HEK293 (cell line): ENCODE data around the gene KCNIP4.

Experiments used
- CTCF ChIA-PET: fragments of 350-600 bp; formaldehyde crosslinking; extraction: SDS; loops from one replicate; lab custom pipeline; 2021; ENCODE audit warnings: antibody characterized with exemption; lab: Yijun Ruan, JAX
- POLR2A ChIA-PET: fragments of 300-600 bp; formaldehyde crosslinking; extraction: SDS; loops from one replicate; lab custom pipeline; 2020; ENCODE audit warnings: antibody characterized with exemption, inconsistent platforms; lab: Yijun Ruan, JAX
- H3K27ac ChIP-seq: fragments of 200-500 bp; sonication (Bioruptor generic); 2 replicates; pipeline ENCODE4 v1.5.1; 2014; ENCODE audit warnings: low read depth, low read length, control low read depth, inconsistent platforms; ENCODE audit errors: extremely low read depth
- H3K36me3 ChIP-seq, 2 experiments: fragments of 200-500 bp in 1 of 2; sonication (Bioruptor generic) in 1 of 2; 1 replicate in 1 of 2; 2 replicates in 1 of 2; pipeline ENCODE4 v1.5.1; 2014 to 2017; ENCODE audit warnings: inconsistent platforms in 2 of 2, low read length in 2 of 2; ENCODE audit not compliant: control insufficient read depth in 2 of 2, insufficient read depth in 1 of 2
- H3K4me1 ChIP-seq: fragments of 200-500 bp; sonication (Bioruptor generic); 2 replicates; pipeline ENCODE4 v1.5.1; 2014; ENCODE audit warnings: mild to moderate bottlenecking, low read length, inconsistent platforms; ENCODE audit not compliant: control insufficient read depth, insufficient read depth
- H3K4me3 ChIP-seq: 2 replicates; pipeline ENCODE4 v1.5.1; 2011; ENCODE audit warnings: low read depth, mild to moderate bottlenecking, control low read depth, low read length, moderate library complexity
- H3K9me3 ChIP-seq: fragments of 200-500 bp; sonication (Bioruptor generic); 2 replicates; pipeline ENCODE4 v1.5.1; 2014; ENCODE audit warnings: low read depth, low read length, inconsistent platforms; ENCODE audit not compliant: control insufficient read depth, insufficient read depth
- GLI2 ChIP-seq: fragments of 450-650 bp; formaldehyde crosslinking; IDR thresholded peaks from 2 replicates; pipeline ENCODE4; 2017; ENCODE audit warnings: missing biosample characterization, missing genetic modification characterization, low read depth, borderline replicate concordance
- HOXC10 ChIP-seq: sonication (generic); formaldehyde crosslinking; IDR thresholded peaks from 2 replicates; pipeline ENCODE4 v1.8.1; 2023; ENCODE audit warnings: mild to moderate bottlenecking, missing genetic modification reagents
- KLF10 ChIP-seq: fragments of 450-650 bp; IDR thresholded peaks from 2 replicates; pipeline ENCODE4 v1.5.1; 2018; ENCODE audit warnings: missing biosample characterization, mild to moderate bottlenecking, missing genetic modification characterization
- OSR2 ChIP-seq: fragments of 450-650 bp; formaldehyde crosslinking; IDR thresholded peaks from 2 replicates; pipeline ENCODE4 v1.5.1; 2016; ENCODE audit warnings: missing biosample characterization, missing genetic modification characterization
- SP2 ChIP-seq: fragments of 450-650 bp; formaldehyde crosslinking; IDR thresholded peaks from 2 replicates; pipeline ENCODE4 v1.5.1; 2016; ENCODE audit warnings: missing biosample characterization, missing genetic modification characterization
- YY2 ChIP-seq: fragments of 450-650 bp; formaldehyde crosslinking; IDR thresholded peaks from 2 replicates; pipeline ENCODE4 v1.5.1; 2016; ENCODE audit warnings: missing biosample characterization, missing genetic modification characterization
- ZEB2 ChIP-seq: fragments of 450-650 bp; formaldehyde crosslinking; IDR thresholded peaks from 2 replicates; pipeline ENCODE4 v1.5.1; 2016; ENCODE audit warnings: missing biosample characterization, missing genetic modification characterization
- ZFHX2 ChIP-seq: fragments of 450-650 bp; formaldehyde crosslinking; conservative IDR thresholded peaks from 2 replicates; pipeline ENCODE4 v1.5.1; 2016; ENCODE audit warnings: missing biosample characterization, missing genetic modification characterization
- ZNF112 ChIP-seq: fragments of 450-650 bp; formaldehyde crosslinking; IDR thresholded peaks from 2 replicates; pipeline ENCODE4 v1.5.0; 2017; ENCODE audit warnings: missing biosample characterization, missing genetic modification characterization
- ZNF24 ChIP-seq: fragments of 450-650 bp; formaldehyde crosslinking; IDR thresholded peaks from 2 replicates; pipeline ENCODE4 v1.5.1; 2016; ENCODE audit warnings: missing biosample characterization, missing genetic modification characterization
- ZNF302 ChIP-seq: fragments of 450-650 bp; formaldehyde crosslinking; IDR thresholded peaks from 2 replicates; pipeline ENCODE4 v1.5.1; 2016; ENCODE audit warnings: missing biosample characterization, missing genetic modification characterization, low read depth
- ZNF37A ChIP-seq: fragments of 450-650 bp; IDR thresholded peaks from 2 replicates; pipeline ENCODE4 v1.5.1; 2018; ENCODE audit warnings: missing biosample characterization, missing genetic modification characterization
- ZNF473 ChIP-seq: fragments of 450-650 bp; formaldehyde crosslinking; IDR thresholded peaks from 2 replicates; pipeline ENCODE4 v1.5.1; 2017; ENCODE audit warnings: missing biosample characterization, missing genetic modification characterization
- ZNF654 ChIP-seq: fragments of 450-650 bp; formaldehyde crosslinking; IDR thresholded peaks from 2 replicates; pipeline ENCODE4 v1.5.1; 2016; ENCODE audit warnings: low read depth, missing biosample characterization, missing genetic modification characterization
- ZNF776 ChIP-seq: fragments of 450-650 bp; formaldehyde crosslinking; IDR thresholded peaks from 2 replicates; pipeline ENCODE4 v1.5.0; 2017; ENCODE audit warnings: missing biosample characterization, missing genetic modification characterization, borderline replicate concordance
- ZNF777 ChIP-seq: fragments of 450-650 bp; formaldehyde crosslinking; IDR thresholded peaks from 2 replicates; pipeline ENCODE4 v1.5.1; 2017; ENCODE audit warnings: missing biosample characterization, missing genetic modification characterization, borderline replicate concordance
- TF ChIP-seq, protein P1 (sequence below): fragments of 450-650 bp; formaldehyde crosslinking; IDR thresholded peaks from 2 replicates; pipeline ENCODE4 v1.5.1; 2016; ENCODE audit warnings: missing biosample characterization, missing genetic modification characterization
- TF ChIP-seq, protein P2 (sequence below): fragments of 450-650 bp; formaldehyde crosslinking; IDR thresholded peaks from 2 replicates; pipeline ENCODE4 v1.5.1; 2016; ENCODE audit warnings: missing biosample characterization, missing genetic modification characterization
- TF ChIP-seq, protein P3 (sequence below): fragments of 450-650 bp; formaldehyde crosslinking; IDR thresholded peaks from 2 replicates; pipeline ENCODE4 v1.5.1; 2016; ENCODE audit warnings: missing biosample characterization, missing genetic modification characterization
- TF ChIP-seq, protein P4 (sequence below): fragments of 450-650 bp; formaldehyde crosslinking; conservative IDR thresholded peaks from 2 replicates; pipeline ENCODE4 v1.5.1; 2016; ENCODE audit warnings: low read depth, missing biosample characterization, missing genetic modification characterization
- TF ChIP-seq, protein P5 (sequence below): fragments of 450-650 bp; formaldehyde crosslinking; IDR thresholded peaks from 2 replicates; pipeline ENCODE4; 2016; ENCODE audit warnings: missing biosample characterization, missing genetic modification characterization

Gene KCNIP4

DNA sequence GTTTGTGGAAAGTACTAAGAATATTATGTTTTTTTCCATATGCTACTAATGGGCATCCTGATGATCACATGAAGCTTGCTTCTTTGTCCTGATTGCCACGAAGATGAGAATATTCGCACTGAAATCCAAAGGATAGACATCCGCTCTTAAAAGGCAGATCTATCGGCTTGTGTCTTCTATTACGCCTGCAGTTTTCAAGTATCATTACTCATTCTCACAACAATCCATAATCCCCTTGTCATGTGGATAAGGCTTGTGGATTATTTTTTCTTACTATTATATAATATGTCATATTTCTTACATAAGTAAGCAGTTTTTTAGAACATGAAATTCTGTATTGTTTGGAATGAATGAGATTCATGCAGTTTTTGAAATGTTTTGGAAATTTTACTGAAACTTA is 62.8 kb downstream of the KCNIP4 start:
- no peaks in the 10 kb centered on the region for H3K36me3 ChIP-seq
- no peak overlapping the region for H3K27ac ChIP-seq
- no peaks in the 10 kb centered on the region for H3K4me1 ChIP-seq
- no peak overlapping the region for H3K4me3 ChIP-seq
- ChIA-PET POLR2A (no interaction called here), CTCF (interaction anchor here (0.7 kb wide), 1 partner anchor 17 kb away, joined by 3 read pairs; no protein-coding TSS in a partner anchor)
- no peaks in the 10 kb centered on the region for H3K9me3 ChIP-seq
- no peak for TF ChIP-seq OSR2
- TF ChIP-seq ZEB2 (tag by site-specific recombination) = no peak
- TF ChIP-seq YY2 = no peak
- TF ChIP-seq ZNF473 (tag by site-specific recombination) = no peak

DNA sequence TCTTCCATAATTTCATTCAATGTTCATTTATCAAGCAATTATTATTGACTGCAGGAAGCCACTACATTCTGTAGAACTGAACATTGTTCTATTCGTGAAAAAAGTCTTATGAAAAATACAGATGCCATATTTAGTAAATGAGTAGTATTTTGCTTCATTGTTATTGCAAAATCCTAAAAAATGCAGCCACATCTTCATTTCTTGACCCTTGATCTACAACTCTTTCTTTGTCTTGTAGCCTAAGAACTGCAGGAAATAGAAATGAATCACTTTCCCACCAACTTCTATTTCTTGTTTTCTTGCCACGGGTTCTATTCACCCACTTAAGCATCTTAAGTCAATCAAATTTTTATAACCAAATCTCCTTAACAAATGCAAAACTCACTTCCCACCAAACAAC is 63.3 kb downstream of the KCNIP4 start:
- H3K36me3 ChIP-seq = no peaks in the 10 kb centered on the region
- no peak overlapping the region for H3K4me3 ChIP-seq
- H3K9me3 ChIP-seq = no peaks in the 10 kb centered on the region
- no peak overlapping the region for H3K27ac ChIP-seq
- POLR2A ChIA-PET = no interaction called here
- no peaks in the 10 kb centered on the region for H3K4me1 ChIP-seq
- CTCF ChIA-PET = interaction anchor here (0.7 kb wide), 1 partner anchor 17 kb away, joined by 3 read pairs; no protein-coding TSS in a partner anchor
- TF ChIP-seq, protein P1, sequence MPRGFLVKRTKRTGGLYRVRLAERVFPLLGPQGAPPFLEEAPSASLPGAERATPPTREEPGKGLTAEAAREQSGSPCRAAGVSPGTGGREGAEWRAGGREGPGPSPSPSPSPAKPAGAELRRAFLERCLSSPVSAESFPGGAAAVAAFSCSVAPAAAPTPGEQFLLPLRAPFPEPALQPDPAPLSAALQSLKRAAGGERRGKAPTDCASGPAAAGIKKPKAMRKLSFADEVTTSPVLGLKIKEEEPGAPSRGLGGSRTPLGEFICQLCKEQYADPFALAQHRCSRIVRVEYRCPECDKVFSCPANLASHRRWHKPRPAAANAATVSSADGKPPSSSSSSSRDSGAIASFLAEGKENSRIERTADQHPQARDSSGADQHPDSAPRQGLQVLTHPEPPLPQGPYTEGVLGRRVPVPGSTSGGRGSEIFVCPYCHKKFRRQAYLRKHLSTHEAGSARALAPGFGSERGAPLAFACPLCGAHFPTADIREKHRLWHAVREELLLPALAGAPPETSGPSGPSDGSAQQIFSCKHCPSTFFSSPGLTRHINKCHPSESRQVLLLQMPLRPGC (tag by site-specific recombination) = no peak
- no peak for TF ChIP-seq SP2 (tag by site-specific recombination)
- no peak for TF ChIP-seq ZNF24
- no peak for TF ChIP-seq ZNF654 (tag by site-specific recombination)
- TF ChIP-seq, protein P2, sequence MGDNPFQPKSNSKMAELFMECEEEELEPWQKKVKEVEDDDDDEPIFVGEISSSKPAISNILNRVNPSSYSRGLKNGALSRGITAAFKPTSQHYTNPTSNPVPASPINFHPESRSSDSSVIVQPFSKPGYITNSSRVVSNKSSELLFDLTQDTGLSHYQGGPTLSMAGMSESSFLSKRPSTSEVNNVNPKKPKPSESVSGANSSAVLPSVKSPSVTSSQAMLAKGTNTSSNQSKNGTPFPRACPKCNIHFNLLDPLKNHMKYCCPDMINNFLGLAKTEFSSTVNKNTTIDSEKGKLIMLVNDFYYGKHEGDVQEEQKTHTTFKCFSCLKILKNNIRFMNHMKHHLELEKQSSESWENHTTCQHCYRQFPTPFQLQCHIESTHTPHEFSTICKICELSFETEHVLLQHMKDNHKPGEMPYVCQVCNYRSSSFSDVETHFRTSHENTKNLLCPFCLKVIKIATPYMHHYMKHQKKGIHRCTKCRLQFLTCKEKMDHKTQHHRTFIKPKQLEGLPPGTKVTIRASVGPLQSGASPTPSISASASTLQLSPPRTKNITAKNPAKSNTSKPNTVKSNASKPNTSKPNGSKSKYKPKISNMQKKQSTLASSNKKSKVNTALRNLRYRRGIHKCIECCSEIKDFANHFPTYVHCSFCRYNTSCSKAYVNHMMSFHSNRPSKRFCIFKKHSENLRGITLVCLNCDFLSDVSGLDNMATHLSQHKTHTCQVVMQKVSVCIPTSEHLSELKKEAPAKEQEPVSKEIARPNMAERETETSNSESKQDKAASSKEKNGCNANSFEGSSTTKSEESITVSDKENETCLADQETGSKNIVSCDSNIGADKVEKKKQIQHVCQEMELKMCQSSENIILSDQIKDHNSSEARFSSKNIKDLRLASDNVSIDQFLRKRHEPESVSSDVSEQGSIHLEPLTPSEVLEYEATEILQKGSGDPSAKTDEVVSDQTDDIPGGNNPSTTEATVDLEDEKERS (tag by site-specific recombination) = no peak
- TF ChIP-seq, protein P3, sequence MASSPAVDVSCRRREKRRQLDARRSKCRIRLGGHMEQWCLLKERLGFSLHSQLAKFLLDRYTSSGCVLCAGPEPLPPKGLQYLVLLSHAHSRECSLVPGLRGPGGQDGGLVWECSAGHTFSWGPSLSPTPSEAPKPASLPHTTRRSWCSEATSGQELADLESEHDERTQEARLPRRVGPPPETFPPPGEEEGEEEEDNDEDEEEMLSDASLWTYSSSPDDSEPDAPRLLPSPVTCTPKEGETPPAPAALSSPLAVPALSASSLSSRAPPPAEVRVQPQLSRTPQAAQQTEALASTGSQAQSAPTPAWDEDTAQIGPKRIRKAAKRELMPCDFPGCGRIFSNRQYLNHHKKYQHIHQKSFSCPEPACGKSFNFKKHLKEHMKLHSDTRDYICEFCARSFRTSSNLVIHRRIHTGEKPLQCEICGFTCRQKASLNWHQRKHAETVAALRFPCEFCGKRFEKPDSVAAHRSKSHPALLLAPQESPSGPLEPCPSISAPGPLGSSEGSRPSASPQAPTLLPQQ (tag by site-specific recombination) = no peak
- TF ChIP-seq, protein P4, sequence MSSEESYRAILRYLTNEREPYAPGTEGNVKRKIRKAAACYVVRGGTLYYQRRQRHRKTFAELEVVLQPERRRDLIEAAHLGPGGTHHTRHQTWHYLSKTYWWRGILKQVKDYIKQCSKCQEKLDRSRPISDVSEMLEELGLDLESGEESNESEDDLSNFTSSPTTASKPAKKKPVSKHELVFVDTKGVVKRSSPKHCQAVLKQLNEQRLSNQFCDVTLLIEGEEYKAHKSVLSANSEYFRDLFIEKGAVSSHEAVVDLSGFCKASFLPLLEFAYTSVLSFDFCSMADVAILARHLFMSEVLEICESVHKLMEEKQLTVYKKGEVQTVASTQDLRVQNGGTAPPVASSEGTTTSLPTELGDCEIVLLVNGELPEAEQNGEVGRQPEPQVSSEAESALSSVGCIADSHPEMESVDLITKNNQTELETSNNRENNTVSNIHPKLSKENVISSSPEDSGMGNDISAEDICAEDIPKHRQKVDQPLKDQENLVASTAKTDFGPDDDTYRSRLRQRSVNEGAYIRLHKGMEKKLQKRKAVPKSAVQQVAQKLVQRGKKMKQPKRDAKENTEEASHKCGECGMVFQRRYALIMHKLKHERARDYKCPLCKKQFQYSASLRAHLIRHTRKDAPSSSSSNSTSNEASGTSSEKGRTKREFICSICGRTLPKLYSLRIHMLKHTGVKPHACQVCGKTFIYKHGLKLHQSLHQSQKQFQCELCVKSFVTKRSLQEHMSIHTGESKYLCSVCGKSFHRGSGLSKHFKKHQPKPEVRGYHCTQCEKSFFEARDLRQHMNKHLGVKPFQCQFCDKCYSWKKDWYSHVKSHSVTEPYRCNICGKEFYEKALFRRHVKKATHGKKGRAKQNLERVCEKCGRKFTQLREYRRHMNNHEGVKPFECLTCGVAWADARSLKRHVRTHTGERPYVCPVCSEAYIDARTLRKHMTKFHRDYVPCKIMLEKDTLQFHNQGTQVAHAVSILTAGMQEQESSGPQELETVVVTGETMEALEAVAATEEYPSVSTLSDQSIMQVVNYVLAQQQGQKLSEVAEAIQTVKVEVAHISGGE (tag by site-specific recombination) = no peak
- TF ChIP-seq ZNF37A (tag by site-specific recombination) = no peak
- TF ChIP-seq HOXC10 (CRISPR knock-in tag) = no peak
- no peak for TF ChIP-seq ZNF777
- TF ChIP-seq ZFHX2 = no peak
- no peak for TF ChIP-seq KLF10
- no peak for TF ChIP-seq ZNF302
- TF ChIP-seq ZNF112 (tag by site-specific recombination) = no peak
- TF ChIP-seq GLI2 (tag by site-specific recombination) = no peak
- TF ChIP-seq ZNF776 (tag by site-specific recombination) = no peak
- TF ChIP-seq, protein P5, sequence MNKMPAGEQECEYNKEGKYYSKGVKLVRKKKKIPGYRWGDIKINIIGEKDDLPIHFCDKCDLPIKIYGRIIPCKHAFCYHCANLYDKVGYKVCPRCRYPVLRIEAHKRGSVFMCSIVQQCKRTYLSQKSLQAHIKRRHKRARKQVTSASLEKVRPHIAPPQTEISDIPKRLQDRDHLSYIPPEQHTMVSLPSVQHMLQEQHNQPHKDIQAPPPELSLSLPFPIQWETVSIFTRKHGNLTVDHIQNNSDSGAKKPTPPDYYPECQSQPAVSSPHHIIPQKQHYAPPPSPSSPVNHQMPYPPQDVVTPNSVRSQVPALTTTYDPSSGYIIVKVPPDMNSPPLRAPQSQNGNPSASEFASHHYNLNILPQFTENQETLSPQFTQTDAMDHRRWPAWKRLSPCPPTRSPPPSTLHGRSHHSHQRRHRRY (tag by site-specific recombination) = no peak
